HEK293 (cell line): ENCODE measurements around the gene SIX3.

Experiments used
- CTCF ChIA-PET: fragments of 350-600 bp; formaldehyde crosslinking; extraction: SDS; loops from one replicate; lab custom pipeline; 2021; ENCODE audit warnings: antibody characterized with exemption; lab: Yijun Ruan, JAX
- POLR2A ChIA-PET: fragments of 300-600 bp; formaldehyde crosslinking; extraction: SDS; loops from one replicate; lab custom pipeline; 2020; ENCODE audit warnings: antibody characterized with exemption, inconsistent platforms; lab: Yijun Ruan, JAX
- H3K27ac ChIP-seq: fragments of 200-500 bp; sonication (Bioruptor generic); 2 replicates; pipeline ENCODE4 v1.5.1; 2014; ENCODE audit warnings: low read depth, low read length, control low read depth, inconsistent platforms; ENCODE audit errors: extremely low read depth
- H3K36me3 ChIP-seq, 2 experiments: fragments of 200-500 bp in 1 of 2; sonication (Bioruptor generic) in 1 of 2; 1 replicate in 1 of 2; 2 replicates in 1 of 2; pipeline ENCODE4 v1.5.1; 2014 to 2017; ENCODE audit warnings: inconsistent platforms in 2 of 2, low read length in 2 of 2; ENCODE audit not compliant: control insufficient read depth in 2 of 2, insufficient read depth in 1 of 2
- H3K4me1 ChIP-seq: fragments of 200-500 bp; sonication (Bioruptor generic); 2 replicates; pipeline ENCODE4 v1.5.1; 2014; ENCODE audit warnings: mild to moderate bottlenecking, low read length, inconsistent platforms; ENCODE audit not compliant: control insufficient read depth, insufficient read depth
- H3K4me3 ChIP-seq: 2 replicates; pipeline ENCODE4 v1.5.1; 2011; ENCODE audit warnings: low read depth, mild to moderate bottlenecking, control low read depth, low read length, moderate library complexity
- H3K9me3 ChIP-seq: fragments of 200-500 bp; sonication (Bioruptor generic); 2 replicates; pipeline ENCODE4 v1.5.1; 2014; ENCODE audit warnings: low read depth, low read length, inconsistent platforms; ENCODE audit not compliant: control insufficient read depth, insufficient read depth
- GLI2 ChIP-seq: fragments of 450-650 bp; formaldehyde crosslinking; IDR thresholded peaks from 2 replicates; pipeline ENCODE4; 2017; ENCODE audit warnings: missing biosample characterization, missing genetic modification characterization, low read depth, borderline replicate concordance
- GLIS1 ChIP-seq: fragments of 450-650 bp; formaldehyde crosslinking; IDR thresholded peaks from 2 replicates; pipeline ENCODE4 v1.5.1; 2016; ENCODE audit warnings: missing biosample characterization, missing genetic modification characterization
- HOXA7 ChIP-seq: sonication (generic); formaldehyde crosslinking; IDR thresholded peaks from 2 replicates; pipeline ENCODE4 v1.8.1; 2022; ENCODE audit warnings: missing genetic modification reagents, borderline replicate concordance
- KLF17 ChIP-seq: fragments of 450-650 bp; formaldehyde crosslinking; IDR thresholded peaks from 2 replicates; pipeline ENCODE4 v1.5.1; 2016; ENCODE audit warnings: missing biosample characterization, missing genetic modification characterization
- PATZ1 ChIP-seq: fragments of 450-650 bp; formaldehyde crosslinking; IDR thresholded peaks from 2 replicates; pipeline ENCODE4 v1.5.1; 2016; ENCODE audit warnings: missing biosample characterization, missing genetic modification characterization
- YY2 ChIP-seq: fragments of 450-650 bp; formaldehyde crosslinking; IDR thresholded peaks from 2 replicates; pipeline ENCODE4 v1.5.1; 2016; ENCODE audit warnings: missing biosample characterization, missing genetic modification characterization
- ZBTB11 ChIP-seq: fragments of 450-650 bp; formaldehyde crosslinking; conservative IDR thresholded peaks from 2 replicates; pipeline ENCODE4 v1.5.1; 2016; ENCODE audit warnings: low read depth, missing biosample characterization, missing genetic modification characterization
- ZNF121 ChIP-seq: fragments of 450-650 bp; formaldehyde crosslinking; IDR thresholded peaks from 2 replicates; pipeline ENCODE4 v1.5.1; 2016; ENCODE audit warnings: missing biosample characterization, missing genetic modification characterization
- ZNF202 ChIP-seq: fragments of 450-650 bp; formaldehyde crosslinking; IDR thresholded peaks from 2 replicates; pipeline ENCODE4 v1.5.1; 2016; ENCODE audit warnings: missing biosample characterization, missing genetic modification characterization, borderline replicate concordance
- ZNF37A ChIP-seq: fragments of 450-650 bp; IDR thresholded peaks from 2 replicates; pipeline ENCODE4 v1.5.1; 2018; ENCODE audit warnings: missing biosample characterization, missing genetic modification characterization
- ZNF394 ChIP-seq: fragments of 450-650 bp; formaldehyde crosslinking; IDR thresholded peaks from 2 replicates; pipeline ENCODE4 v1.5.1; 2016; ENCODE audit warnings: missing biosample characterization, missing genetic modification characterization, mild to moderate bottlenecking, moderate library complexity, borderline replicate concordance
- ZNF433 ChIP-seq: fragments of 450-650 bp; formaldehyde crosslinking; IDR thresholded peaks from 2 replicates; pipeline ENCODE4 v1.5.1; 2016; ENCODE audit warnings: missing biosample characterization, missing genetic modification characterization, low read depth
- ZNF518A ChIP-seq: fragments of 450-650 bp; formaldehyde crosslinking; conservative IDR thresholded peaks from 2 replicates; pipeline ENCODE4 v1.5.1; 2016; ENCODE audit warnings: low read depth, missing biosample characterization, missing genetic modification characterization
- ZNF544 ChIP-seq: fragments of 450-650 bp; formaldehyde crosslinking; IDR thresholded peaks from 2 replicates; pipeline ENCODE4 v1.5.0; 2017; ENCODE audit warnings: missing biosample characterization, missing genetic modification characterization
- ZNF677 ChIP-seq: fragments of 450-650 bp; IDR thresholded peaks from 2 replicates; pipeline ENCODE4 v1.5.0; 2018; ENCODE audit warnings: missing biosample characterization, mild to moderate bottlenecking, missing genetic modification characterization, moderate library complexity

Gene SIX3

GRCh38 chr2:44953499-44953883 is 12.0 kb downstream of the SIX3 start:
- ChIA-PET CTCF (interaction anchor here (0.7 to 6.5 kb wide), 8 partner anchors 20 to 711 kb away, joined by 3 to 113 read pairs (median 4); no protein-coding TSS in a partner anchor), POLR2A (no interaction called here)
- H3K4me3 ChIP-seq = no peak overlapping the region
- H3K27ac ChIP-seq = no peak overlapping the region
- H3K36me3 ChIP-seq = no peaks in the 10 kb centered on the region
- H3K4me1 ChIP-seq = peaks cover 3% of the 10 kb centered on the region
- H3K9me3 ChIP-seq = no peaks in the 10 kb centered on the region
- TF ChIP-seq PATZ1 (tag by site-specific recombination) (no peak), ZNF518A (tag by site-specific recombination) (no peak), ZNF677 (tag by site-specific recombination) (no peak), KLF17 (tag by site-specific recombination) (no peak), ZNF202 (no peak), ZNF544 (tag by site-specific recombination) (no peak), GLIS1 (tag by site-specific recombination) (no peak), HOXA7 (CRISPR knock-in tag) (no peak), ZNF394 (tag by site-specific recombination) (no peak), ZNF121 (no peak), YY2 (tag by site-specific recombination) (no peak), GLI2 (no peak), ZNF37A (tag by site-specific recombination) (no peak), ZBTB11 (tag by site-specific recombination) (no peak), ZNF433 (tag by site-specific recombination) (no peak)
